Putamen (tissue), 1 donor: Measurements from ENCODE around the gene RASA4B.
"Not testable (repeated sequence)": the region's sequence is repeated elsewhere in the genome, so short reads cannot be mapped to it uniquely, and the experiment has no call there.

Experiments used
- DNase-seq: peaks from one replicate; pipeline ENCODE4 v3.0.0-alpha.2; 2016; ENCODE audit warnings: low spot score

Gene RASA4B

GRCh38 chr7:102473271-102473991, 44.1 kb downstream of the RASA4B start:
- DNase-seq: no peak

GRCh38 chr7:102472126-102473041, 45.2 kb downstream of the RASA4B start:
- no peak for DNase-seq

DNA sequence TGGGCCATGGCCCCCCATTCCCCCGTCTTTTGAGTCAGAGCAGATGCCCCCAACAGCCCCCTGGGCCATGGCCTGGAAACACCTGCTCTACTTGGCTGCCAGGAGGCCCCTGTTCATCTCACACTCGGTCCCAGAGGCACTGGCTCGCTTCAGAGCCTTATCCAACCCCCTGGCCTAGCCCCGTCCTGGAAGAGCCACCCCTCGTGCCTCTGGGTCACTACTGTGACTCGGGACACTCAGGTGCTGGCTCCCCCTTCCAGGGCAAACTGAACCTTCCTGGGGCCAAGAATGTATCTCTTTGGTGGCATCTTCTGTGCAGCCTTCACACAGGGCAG, 45.8 kb downstream of the RASA4B start:
- DNase-seq: no peak

GRCh38 chr7:102469972-102470825, 47.4 kb downstream of the RASA4B start:
- DNase-seq: no peak

- no peak for DNase-seq
These were observed 48.1 kb downstream of the RASA4B start for GRCh38 chr7:102469351-102469971.

- no peak for DNase-seq
These were observed 48.9 kb downstream of the RASA4B start for GRCh38 chr7:102468478-102469350.

- no peak for DNase-seq
These were observed 49.7 kb downstream of the RASA4B start for GRCh38 chr7:102467581-102468477.

DNA sequence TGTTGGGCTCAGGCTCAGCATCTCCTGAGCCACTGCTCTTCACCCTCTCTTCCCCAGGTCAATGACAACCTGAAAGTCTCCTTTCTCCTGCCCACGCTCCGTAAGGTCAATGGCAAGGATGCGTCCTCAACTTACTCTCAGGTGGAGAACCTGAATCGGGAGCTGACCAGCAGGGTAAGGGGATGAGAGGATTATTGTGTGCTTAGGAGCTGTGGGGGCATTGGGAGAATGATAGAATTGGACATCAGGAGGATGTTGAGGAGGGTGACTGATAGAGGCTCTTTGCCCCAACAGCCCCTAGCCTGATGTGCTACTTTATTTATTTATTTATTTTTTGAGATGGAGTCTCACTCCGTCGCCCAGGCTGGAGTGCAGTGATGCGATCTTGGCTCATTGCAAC, 51.5 kb downstream of the RASA4B start:
- DNase-seq: no peak

DNA sequence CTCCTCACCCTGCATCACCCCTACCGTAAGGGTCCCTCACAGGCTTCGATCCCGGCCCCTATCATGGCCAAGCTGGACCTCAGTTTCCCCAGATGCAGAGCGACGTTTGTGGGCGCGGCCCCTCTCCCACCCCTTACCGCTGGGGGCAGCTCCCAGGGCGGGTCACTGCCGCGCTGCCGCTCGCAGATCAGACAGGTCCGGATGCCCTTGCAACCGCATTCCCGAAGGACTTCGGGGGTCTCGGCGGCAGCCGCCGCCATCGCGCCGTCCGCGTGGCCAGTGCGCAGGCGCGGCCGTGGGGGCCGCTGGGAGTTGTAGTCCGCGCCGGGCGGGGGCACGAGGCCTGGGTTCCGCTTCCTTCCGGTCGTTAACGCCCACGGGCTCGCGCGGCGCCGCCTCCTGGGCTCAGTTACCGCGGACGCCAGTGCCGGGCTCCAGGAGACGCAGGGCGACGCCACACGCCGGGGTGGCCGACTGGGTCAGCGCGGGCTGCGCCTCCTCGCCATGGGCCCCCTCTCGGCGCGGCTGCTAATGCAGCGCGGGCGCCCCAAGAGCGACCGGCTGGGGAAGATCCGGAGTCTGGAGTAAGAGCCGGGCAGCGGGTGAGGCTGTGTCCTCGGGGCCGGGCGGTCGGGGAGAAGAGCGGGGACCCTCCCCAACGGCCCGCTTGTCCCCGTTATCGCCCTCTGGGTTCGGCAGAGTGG, 52.8 kb downstream of the RASA4B start, which contains the start of the genes ALKBH4 and LRWD1:
ALKBH4 (minus strand) TSS at position 287 of the 704 bp plus-strand sequence; CDS start at position 260, 27 bp downstream.
LRWD1 (plus strand) TSS at position 408 of the 704 bp plus-strand sequence; CDS start at position 505, 97 bp downstream.
- DNase-seq: peak; percentile 89

GRCh38 chr7:102463841-102464576, 53.6 kb downstream of the RASA4B start:
- no peak for DNase-seq

DNA sequence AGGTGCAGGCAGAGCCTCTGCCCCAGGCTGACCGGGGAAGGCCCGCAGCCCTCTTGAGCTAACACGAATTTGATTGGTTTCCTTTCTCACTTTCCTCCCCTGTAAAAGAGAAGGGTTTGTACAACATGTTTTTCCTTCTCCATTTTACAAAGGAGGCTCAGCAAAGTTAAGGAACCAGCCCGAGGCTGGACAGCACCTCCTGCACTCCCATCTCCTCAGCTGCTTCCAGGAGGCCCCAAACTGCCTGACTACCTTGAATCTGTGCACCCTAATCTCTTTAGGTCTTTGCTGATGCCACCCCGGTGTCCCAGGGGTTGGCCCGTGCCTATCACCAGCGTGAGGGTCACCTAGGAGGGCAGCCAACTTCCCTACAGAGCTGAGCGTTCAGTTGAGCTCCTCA, 57.1 kb downstream of the RASA4B start:
- DNase-seq: no peak

- no peak for DNase-seq
These were observed 58.2 kb downstream of the RASA4B start for GRCh38 chr7:102459221-102459844.

DNA sequence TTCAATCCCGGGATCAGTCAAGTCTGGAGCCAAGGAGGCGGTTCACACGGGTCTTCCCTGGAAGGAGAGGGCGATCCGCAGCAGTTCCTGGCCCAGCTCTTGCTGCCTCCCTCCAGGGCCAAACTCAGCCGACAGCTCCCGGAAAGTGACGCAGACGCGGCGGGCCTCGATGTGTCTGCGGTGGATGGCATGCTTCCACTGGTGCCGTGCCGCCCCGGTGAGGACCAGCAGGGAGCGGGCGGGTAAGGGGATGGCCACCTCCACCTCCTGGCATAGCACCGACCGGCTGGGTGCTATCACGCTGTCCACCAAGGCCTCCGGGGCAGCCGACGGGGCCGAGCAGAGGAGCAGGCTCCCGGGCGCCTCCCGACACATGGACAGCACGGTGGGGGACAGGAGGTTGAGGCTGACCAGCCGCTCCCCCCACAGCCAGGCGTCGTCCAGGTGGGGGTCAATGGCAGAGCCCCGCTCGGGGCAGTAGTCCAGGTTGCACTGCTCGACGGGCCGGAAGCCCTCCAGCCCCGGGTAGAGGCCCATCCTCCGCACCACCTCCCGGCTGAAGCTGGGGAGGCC, 60.1 kb downstream of the RASA4B start:
- DNase-seq: no peak

- peak; percentile 54 for DNase-seq
These were observed 61.2 kb downstream of the RASA4B start for GRCh38 chr7:102456327-102456726.

DNA sequence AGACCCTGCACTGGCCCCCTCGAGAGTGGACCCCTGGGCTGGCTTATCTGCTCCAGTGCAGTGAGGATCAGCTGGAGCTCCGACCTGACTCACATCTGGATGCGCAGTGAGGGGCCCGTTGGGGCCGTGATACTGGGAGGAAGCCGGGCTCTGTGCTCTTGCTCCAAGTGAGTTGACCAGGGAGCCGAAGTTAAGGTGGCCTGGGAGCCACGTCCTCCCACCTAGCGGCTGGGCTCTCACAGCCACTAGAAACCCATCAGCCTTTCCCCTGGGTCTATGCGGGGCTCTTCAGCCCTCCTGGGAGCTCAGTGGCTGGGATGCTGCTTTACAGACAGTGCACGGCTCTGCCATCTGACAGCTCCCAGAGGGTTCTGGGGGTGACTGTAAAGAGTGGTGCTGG, 62.0 kb downstream of the RASA4B start:
- DNase-seq: no peak

- not testable (repeated sequence) for DNase-seq
These were observed 62.6 kb downstream of the RASA4B start for GRCh38 chr7:102454932-102455331.

DNA sequence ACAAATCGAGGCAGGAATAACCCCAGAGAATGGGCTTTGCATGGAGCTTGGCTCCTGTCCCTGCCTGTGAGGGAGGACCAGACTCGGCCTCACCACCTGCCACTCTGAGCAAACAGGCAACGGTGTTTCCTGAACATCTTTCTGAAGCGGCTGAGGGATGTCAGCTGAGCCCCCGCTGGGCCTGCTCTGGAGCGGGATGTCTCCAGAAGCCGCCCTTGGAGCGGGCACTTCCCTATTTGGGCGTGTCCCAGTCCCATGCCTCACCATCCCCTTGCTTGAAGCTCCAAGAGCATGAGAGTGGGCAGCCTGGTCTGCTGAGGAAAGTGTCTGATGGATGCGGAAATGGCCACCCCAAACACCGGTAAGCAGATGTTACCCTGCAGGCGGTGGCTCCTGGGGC, 63.1 kb downstream of the RASA4B start:
- DNase-seq: no peak
